Measurements from ENCODE around the gene THEMIS. TPM values are rescaled to one million over a fixed set of nuclear protein-coding genes. Genes with fewer than 3 reads are reported as not detected.

Gene THEMIS
- polyA plus RNA-seq, 1 experiment, result not detected

DNA sequence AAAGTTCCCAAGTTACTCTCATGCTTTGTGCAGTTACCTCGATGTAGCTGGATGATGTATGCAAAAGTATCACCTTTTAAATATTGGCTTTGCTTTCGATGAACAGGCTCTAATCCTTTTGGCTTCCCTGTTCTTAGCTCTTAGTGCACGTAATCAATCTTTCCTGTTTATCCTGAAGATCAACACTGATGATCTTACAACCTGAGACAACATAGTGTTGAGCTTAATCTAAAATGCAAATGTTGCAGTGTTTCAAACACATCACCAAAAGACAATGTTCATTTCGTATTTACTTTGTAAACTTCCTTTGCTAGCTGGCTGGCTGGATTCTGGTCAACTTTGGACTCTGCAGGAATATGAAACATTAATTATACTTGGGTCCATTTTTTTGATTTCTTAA lies 132.1 kb downstream of the THEMIS start:
- Histone ChIP-seq H3K36me3 (ENCODE audit: control insufficient read depth, insufficient read depth, low read length) (no peaks in the 10 kb centered on the region), H3K27me3 (ENCODE audit: control insufficient read depth, insufficient read depth, low read length) (no peaks in the 10 kb centered on the region), H3K4me3 (ENCODE audit: low read depth, low read length) (no peak overlapping the region)
- ChIA-PET CTCF (no interaction called here), POLR2A (no interaction called here)
- TF ChIP-seq CTCF (IDR thresholded peaks at IDR 0.05; ENCODE audit: insufficient read depth, low read depth, low read length), result no peak
- DNase-seq (ENCODE audit: low read depth), result no peak

DNA sequence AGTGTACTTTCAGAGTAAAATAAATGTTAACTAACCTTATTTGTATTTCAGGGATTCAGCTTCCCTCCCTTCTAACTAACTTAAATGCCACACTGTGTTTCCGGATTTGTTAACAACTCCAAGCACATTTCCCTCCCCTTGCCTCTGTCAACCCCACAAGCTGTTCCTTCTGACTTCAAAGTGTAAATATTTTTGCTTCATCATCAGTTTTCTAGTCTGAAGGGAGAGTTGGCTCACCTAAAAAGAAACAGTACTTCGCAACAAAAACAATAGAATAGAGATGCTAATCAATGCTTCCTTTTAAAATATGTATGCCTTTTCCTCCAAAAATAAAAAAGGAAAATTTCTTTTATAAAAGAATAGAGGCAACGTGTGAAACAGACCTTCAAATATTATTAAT lies 132.6 kb downstream of the THEMIS start:
- H3K36me3 ChIP-seq (ENCODE audit: control insufficient read depth, insufficient read depth, low read length), result no peaks in the 10 kb centered on the region
- no peak for DNase-seq (ENCODE audit: low read depth)
- ChIA-PET POLR2A (no interaction called here), CTCF (no interaction called here)
- no peak overlapping the region for H3K4me3 ChIP-seq (ENCODE audit: low read depth, low read length)
- TF ChIP-seq CTCF (IDR thresholded peaks at IDR 0.05; ENCODE audit: insufficient read depth, low read depth, low read length), result no peak
- H3K27me3 ChIP-seq (ENCODE audit: control insufficient read depth, insufficient read depth, low read length), result no peaks in the 10 kb centered on the region

DNA sequence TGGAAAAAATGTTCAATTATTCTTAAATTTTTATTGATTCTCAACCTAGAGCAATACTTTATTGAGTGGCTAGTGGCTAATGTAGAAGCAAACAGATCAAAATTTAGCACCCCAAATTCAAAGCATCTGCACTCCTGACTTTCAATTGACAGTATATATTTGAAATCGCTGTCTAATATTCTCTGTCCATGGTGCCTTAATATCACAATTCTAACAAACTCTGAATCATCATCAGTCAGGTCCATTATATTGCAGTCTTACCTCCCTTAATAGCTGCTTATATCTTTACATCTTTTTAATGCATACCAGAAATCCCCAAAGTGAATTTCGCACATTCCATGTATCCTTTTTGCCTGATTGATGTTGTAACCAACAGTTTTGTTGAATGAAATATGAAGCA lies 134.9 kb downstream of the THEMIS start:
- Histone ChIP-seq H3K36me3 (ENCODE audit: control insufficient read depth, insufficient read depth, low read length) (no peaks in the 10 kb centered on the region), H3K4me3 (ENCODE audit: low read depth, low read length) (no peak overlapping the region), H3K27me3 (ENCODE audit: control insufficient read depth, insufficient read depth, low read length) (no peaks in the 10 kb centered on the region)
- ChIA-PET POLR2A (no interaction called here), CTCF (no interaction called here)
- DNase-seq (ENCODE audit: low read depth), result no peak
- no peak for TF ChIP-seq CTCF (IDR thresholded peaks at IDR 0.05; ENCODE audit: insufficient read depth, low read depth, low read length)

DNA sequence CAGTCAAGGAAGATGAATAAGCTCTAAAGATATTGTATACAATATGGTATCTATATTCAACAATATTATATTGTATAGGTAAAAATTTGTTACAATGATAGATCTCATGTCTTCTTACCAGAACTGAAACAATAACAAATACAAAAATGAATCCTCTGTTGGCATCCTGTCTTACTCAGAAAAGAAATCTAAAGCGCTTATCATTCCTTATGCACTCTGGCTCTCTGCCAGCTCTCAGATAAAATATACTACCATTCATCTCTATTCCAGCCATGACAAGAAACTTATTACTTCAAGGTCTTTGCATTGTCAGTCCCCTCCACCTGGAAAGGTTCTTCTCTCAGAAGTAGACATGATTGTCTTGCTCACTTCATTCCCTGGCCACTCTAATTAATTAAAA lies 138.6 kb downstream of the THEMIS start:
- ChIA-PET POLR2A (no interaction called here), CTCF (no interaction called here)

GRCh38 chr6:127761084-127761483 lies 139.8 kb downstream of the THEMIS start:
- no peak for DNase-seq (ENCODE audit: low read depth)
- ChIA-PET POLR2A (no interaction called here), CTCF (no interaction called here)
- no peak overlapping the region for H3K4me3 ChIP-seq (ENCODE audit: low read depth, low read length)
- H3K36me3 ChIP-seq (ENCODE audit: control insufficient read depth, insufficient read depth, low read length), result no peaks in the 10 kb centered on the region
- no peak for TF ChIP-seq CTCF (IDR thresholded peaks at IDR 0.05; ENCODE audit: insufficient read depth, low read depth, low read length)
- H3K27me3 ChIP-seq (ENCODE audit: control insufficient read depth, insufficient read depth, low read length), result no peaks in the 10 kb centered on the region

More for the DNA sequence above, 138.6 kb downstream of the THEMIS start:
- no peak for TF ChIP-seq CTCF (IDR thresholded peaks at IDR 0.05; ENCODE audit: insufficient read depth, low read depth, low read length)
- Histone ChIP-seq H3K36me3 (ENCODE audit: control insufficient read depth, insufficient read depth, low read length) (no peaks in the 10 kb centered on the region), H3K27me3 (ENCODE audit: control insufficient read depth, insufficient read depth, low read length) (no peaks in the 10 kb centered on the region), H3K4me3 (ENCODE audit: low read depth, low read length) (no peak overlapping the region)
- DNase-seq (ENCODE audit: low read depth), result no peak

All from BJ (cell line).